Neural progenitor cell (in vitro differentiated cells): ENCODE data around the gene ASIC1. TPM values are rescaled to one million over a fixed set of nuclear protein-coding genes. Genes with fewer than 3 reads are reported as not detected.

Experiments used
- DNase-seq: peaks from one replicate; pipeline ENCODE4 v3.0.0-alpha.2; 2016; ENCODE audit warnings: low spot score
- H2AFZ ChIP-seq: fragments of 200-600 bp; sonication (generic); replicated peaks from 2 replicates; pipeline ENCODE4 v1.6.1; 2016; ENCODE audit warnings: antibody characterized with exemption
- H3F3A ChIP-seq: fragments of 200-600 bp; sonication (generic); 2 replicates; pipeline ENCODE4 v1.6.1; 2016; ENCODE audit warnings: antibody characterized with exemption, low read depth
- H3K27ac ChIP-seq: fragments of 200-600 bp; sonication (generic); 2 replicates; pipeline ENCODE4 v1.5.1; 2016; ENCODE audit warnings: mild to moderate bottlenecking
- H3K27me3 ChIP-seq: fragments of 200-600 bp; sonication (generic); 2 replicates; pipeline ENCODE4 v1.6.1; 2016; ENCODE audit warnings: mild to moderate bottlenecking, moderate library complexity
- H3K36me3 ChIP-seq: fragments of 200-600 bp; sonication (generic); 2 replicates; pipeline ENCODE4 v1.5.1; 2016
- H3K4me1 ChIP-seq: fragments of 200-600 bp; sonication (generic); 2 replicates; pipeline ENCODE4 v1.6.1; 2016; ENCODE audit warnings: mixed run types
- H3K4me2 ChIP-seq: fragments of 200-600 bp; sonication (generic); 2 replicates; pipeline ENCODE4 v1.6.1; 2016
- H3K4me3 ChIP-seq: fragments of 200-600 bp; sonication (generic); 2 replicates; pipeline ENCODE4 v1.5.1; 2016
- H3K79me2 ChIP-seq: fragments of 200-600 bp; sonication (generic); 2 replicates; pipeline ENCODE4 v1.6.1; 2016; ENCODE audit warnings: low read depth
- H3K9ac ChIP-seq: fragments of 200-600 bp; sonication (generic); 2 replicates; pipeline ENCODE4 v1.6.1; 2016
- H3K9me3 ChIP-seq: fragments of 200-600 bp; sonication (generic); 2 replicates; pipeline ENCODE4 v1.5.1; 2016; ENCODE audit warnings: low read depth
- H4K20me1 ChIP-seq: fragments of 200-600 bp; sonication (generic); 2 replicates; pipeline ENCODE4 v1.6.1; 2016; ENCODE audit warnings: low read depth
- H3K27ac Mint-ChIP-seq: 3 replicates; pipeline ENCODE4 v1.8.0; 2021; ENCODE audit warnings: mixed read lengths
- H3K27me3 Mint-ChIP-seq: 2 replicates; pipeline ENCODE4 v1.8.0; 2022; ENCODE audit warnings: low read depth, mild to moderate bottlenecking, inconsistent platforms, moderate library complexity, mixed read lengths; ENCODE audit not compliant: insufficient read depth
- H3K36me3 Mint-ChIP-seq: 3 replicates; pipeline ENCODE4 v1.8.0; 2021; ENCODE audit warnings: mixed read lengths
- H3K4me1 Mint-ChIP-seq: 3 replicates; pipeline ENCODE4 v1.8.0; 2021; ENCODE audit warnings: mixed read lengths
- H3K4me3 Mint-ChIP-seq: 3 replicates; pipeline ENCODE4 v1.8.0; 2021; ENCODE audit warnings: mild to moderate bottlenecking, moderate library complexity, mixed read lengths
- H3K9me3 Mint-ChIP-seq: 3 replicates; pipeline ENCODE4 v1.8.0; 2020; ENCODE audit warnings: mixed read lengths
- CTCF ChIP-seq: fragments of 200-600 bp; sonication (generic); IDR thresholded peaks from 2 replicates; pipeline ENCODE4 v1.5.1; 2017; ENCODE audit warnings: antibody characterized with exemption, mild to moderate bottlenecking
- EZH2 ChIP-seq: fragments of 200-600 bp; sonication (generic); IDR thresholded peaks from 2 replicates; pipeline ENCODE4 v1.6.1; 2017; ENCODE audit warnings: antibody characterized with exemption, mild to moderate bottlenecking, moderate library complexity
- EZH2phosphoT487 ChIP-seq: fragments of 200-600 bp; sonication (generic); IDR thresholded peaks from 2 replicates; pipeline ENCODE4 v1.6.1; 2017; ENCODE audit warnings: antibody characterized with exemption
- total RNA-seq: library from RNA; depleted of rRNA; stranded (reverse); fragments of >200 nt; gene quantifications from 2 replicates; pipeline ENCODE4 v1.2.3, GENCODE V29; 2015; ENCODE audit warnings: low replicate concordance

ASIC1 gene
- total RNA-seq, 1 donor from 2014 or later, result 2.5 TPM

DNA sequence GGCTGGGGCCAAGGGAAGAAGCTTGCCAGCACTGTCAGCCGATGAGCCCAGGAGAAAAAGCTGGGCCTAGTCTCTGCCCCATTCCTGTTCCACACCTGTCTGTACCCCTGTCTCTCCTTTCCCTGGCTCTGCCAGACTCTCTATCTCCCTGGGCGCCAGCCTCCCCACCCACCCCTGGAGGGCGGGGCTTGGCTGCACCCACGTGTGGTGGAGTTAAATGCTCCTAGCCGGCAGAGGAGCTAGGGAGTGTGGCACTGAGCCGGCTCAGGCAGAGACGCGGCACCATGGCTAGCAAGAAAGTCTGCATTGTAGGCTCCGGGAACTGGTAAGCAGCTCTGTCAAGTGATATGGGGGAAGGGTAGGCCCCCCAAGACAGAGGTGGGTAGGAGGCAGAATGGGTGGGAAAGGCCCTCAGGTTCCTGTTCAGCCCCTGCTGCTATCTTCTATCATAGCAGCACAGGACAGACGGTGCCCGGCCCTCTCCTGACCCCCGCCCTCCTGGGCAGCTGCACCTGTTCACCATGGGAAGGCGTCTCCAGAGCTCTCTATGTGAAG, 46.4 kb downstream of the ASIC1 start, which contains the start of gene GPD1:
TSS of gene GPD1 (plus strand) at position 242 of the 555 bp plus-strand sequence. CDS start at position 285, 43 bp downstream.
- H3K4me3 Mint-ChIP-seq, result no peak within 1 kb of the TSS
- peak within 1 kb of the TSS; percentile 37 for H3K27ac Mint-ChIP-seq

DNA sequence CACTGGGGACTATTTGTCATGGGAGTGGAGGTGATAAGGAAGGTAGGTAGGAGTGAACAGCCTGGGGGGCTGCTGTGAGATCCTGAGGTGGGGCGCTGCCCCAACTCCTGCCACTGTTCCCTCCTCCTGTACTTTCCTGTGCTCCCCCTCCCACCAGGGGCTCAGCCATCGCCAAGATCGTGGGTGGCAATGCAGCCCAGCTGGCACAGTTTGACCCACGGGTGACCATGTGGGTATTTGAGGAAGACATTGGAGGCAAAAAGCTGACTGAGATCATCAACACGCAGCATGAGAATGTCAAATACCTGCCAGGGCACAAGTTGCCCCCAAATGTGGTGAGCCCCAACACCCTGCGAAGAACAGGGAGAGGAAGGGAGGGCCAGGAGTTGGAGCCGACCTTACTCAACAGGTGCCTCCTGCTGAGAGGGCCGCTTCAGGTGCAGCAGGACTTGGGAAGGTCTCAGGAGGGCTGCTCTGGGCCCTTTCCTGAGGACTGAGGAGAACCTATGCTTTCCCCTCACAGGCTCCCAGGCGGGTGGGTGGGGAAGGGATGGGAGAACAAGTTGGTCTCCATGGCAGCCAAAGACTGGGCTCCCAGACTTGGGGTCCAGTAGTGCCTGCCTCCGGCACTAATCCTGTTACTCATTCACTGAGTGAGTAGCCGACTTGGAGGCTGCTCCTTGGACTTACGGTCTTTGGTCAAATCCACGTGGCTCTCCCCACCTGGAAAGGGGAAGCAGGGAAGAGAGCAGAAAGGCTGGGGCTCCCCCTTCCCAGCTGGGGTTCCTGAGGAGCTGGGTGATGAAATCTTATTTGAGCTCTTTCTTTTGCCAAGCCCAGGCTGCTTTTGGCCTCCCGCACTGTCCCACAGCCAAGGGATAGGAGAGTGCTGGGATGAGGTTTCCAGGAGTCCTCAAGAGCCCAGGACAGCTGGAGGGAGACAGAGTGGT, 47.3 kb downstream of the ASIC1 start:
- no peak for TF ChIP-seq EZH2
- no peak for TF ChIP-seq CTCF
- TF ChIP-seq EZH2phosphoT487, result no peak
- H3K4me1 ChIP-seq, result peaks cover 10% of the 10 kb centered on the region
- no peaks in the 10 kb centered on the region for H3K79me2 ChIP-seq
- no peak overlapping the region for H3K4me2 ChIP-seq
- no peaks in the 10 kb centered on the region for H3K9me3 ChIP-seq
- peaks cover 23% of the 10 kb centered on the region for H3F3A ChIP-seq
- H3K27ac Mint-ChIP-seq, result peak overlapping the region; percentile 82
- no peaks in the 10 kb centered on the region for H3K9me3 Mint-ChIP-seq
- H3K9ac ChIP-seq, result no peak overlapping the region
- H3K36me3 ChIP-seq, result no peaks in the 10 kb centered on the region
- H4K20me1 ChIP-seq, result peaks cover 10% of the 10 kb centered on the region
- H3K27me3 Mint-ChIP-seq, result peaks cover 11% of the 10 kb centered on the region
- H3K27me3 ChIP-seq, result no peaks in the 10 kb centered on the region
- no peak overlapping the region for H2AFZ ChIP-seq
- no peak overlapping the region for H3K4me3 Mint-ChIP-seq
- no peak overlapping the region for H3K4me3 ChIP-seq
- no peak overlapping the region for H3K27ac ChIP-seq
- DNase-seq, result no peak
- H3K4me1 Mint-ChIP-seq, result peaks cover 41% of the 10 kb centered on the region
- H3K36me3 Mint-ChIP-seq, result peaks cover 7% of the 10 kb centered on the region

More for the DNA sequence above, 46.4 kb downstream of the ASIC1 start, which contains the start of gene GPD1:
- Mint-ChIP-seq H3K9me3 (no peaks in the 10 kb centered on the region), H3K36me3 (peaks cover 16% of the 10 kb centered on the region), H3K4me1 (peaks cover 35% of the 10 kb centered on the region), H3K27me3 (peaks cover 7% of the 10 kb centered on the region)
- peak; percentile 68 for DNase-seq
- H3K4me1 ChIP-seq, result peaks cover 8% of the 10 kb centered on the region
- TF ChIP-seq EZH2, result no peak
- TF ChIP-seq EZH2phosphoT487, result no peak
- no peak for TF ChIP-seq CTCF
- no peaks in the 10 kb centered on the region for H3K27me3 ChIP-seq
- no peak within 1 kb of the TSS for H2AFZ ChIP-seq
- H3K27ac ChIP-seq, result no peak within 1 kb of the TSS
- H3K4me2 ChIP-seq, result no peak within 1 kb of the TSS
- H3K9ac ChIP-seq, result no peak within 1 kb of the TSS
- no peaks in the 10 kb centered on the region for H3K9me3 ChIP-seq
- peaks cover 10% of the 10 kb centered on the region for H4K20me1 ChIP-seq
- H3F3A ChIP-seq, result peaks cover 31% of the 10 kb centered on the region
- no peaks in the 10 kb centered on the region for H3K36me3 ChIP-seq
- H3K79me2 ChIP-seq, result no peaks in the 10 kb centered on the region
- H3K4me3 ChIP-seq, result no peak within 1 kb of the TSS

GRCh38 chr12:50105913-50106450, 48.6 kb downstream of the ASIC1 start:
- no peak for DNase-seq
- H3K36me3 ChIP-seq, result no peaks in the 10 kb centered on the region
- H3K27ac ChIP-seq, result no peak overlapping the region
- H3K4me3 ChIP-seq, result no peak overlapping the region
- no peaks in the 10 kb centered on the region for H3K9me3 ChIP-seq
- peaks cover 23% of the 10 kb centered on the region for H3K4me1 ChIP-seq
- peaks cover 3% of the 10 kb centered on the region for H4K20me1 ChIP-seq
- TF ChIP-seq CTCF, result no peak
- no peak for TF ChIP-seq EZH2
- TF ChIP-seq EZH2phosphoT487, result no peak
- Mint-ChIP-seq H3K9me3 (no peaks in the 10 kb centered on the region), H3K36me3 (peaks cover 3% of the 10 kb centered on the region), H3K4me3 (no peak overlapping the region), H3K4me1 (peaks cover 53% of the 10 kb centered on the region), H3K27me3 (peaks cover 11% of the 10 kb centered on the region), H3K27ac (peak overlapping the region; percentile 86)
- H3F3A ChIP-seq, result peaks cover 23% of the 10 kb centered on the region
- no peak overlapping the region for H3K9ac ChIP-seq
- no peaks in the 10 kb centered on the region for H3K79me2 ChIP-seq
- H3K27me3 ChIP-seq, result no peaks in the 10 kb centered on the region
- H2AFZ ChIP-seq, result no peak overlapping the region
- no peak overlapping the region for H3K4me2 ChIP-seq
